GM19328 (cell line): ENCODE measurements around the gene LEFTY2.
"Not testable (repeated sequence)": the region's sequence is repeated elsewhere in the genome, so short reads cannot be mapped to it uniquely, and the experiment has no call there.

Experiments used
- ATAC-seq: cut with Tn5 transposase; IDR thresholded peaks from one replicate; pipeline ENCODE4 v1.9.1; 2021; ENCODE audit warnings: mild to moderate bottlenecking, moderate library complexity; ENCODE audit not compliant: unreplicated experiment

Gene LEFTY2

DNA sequence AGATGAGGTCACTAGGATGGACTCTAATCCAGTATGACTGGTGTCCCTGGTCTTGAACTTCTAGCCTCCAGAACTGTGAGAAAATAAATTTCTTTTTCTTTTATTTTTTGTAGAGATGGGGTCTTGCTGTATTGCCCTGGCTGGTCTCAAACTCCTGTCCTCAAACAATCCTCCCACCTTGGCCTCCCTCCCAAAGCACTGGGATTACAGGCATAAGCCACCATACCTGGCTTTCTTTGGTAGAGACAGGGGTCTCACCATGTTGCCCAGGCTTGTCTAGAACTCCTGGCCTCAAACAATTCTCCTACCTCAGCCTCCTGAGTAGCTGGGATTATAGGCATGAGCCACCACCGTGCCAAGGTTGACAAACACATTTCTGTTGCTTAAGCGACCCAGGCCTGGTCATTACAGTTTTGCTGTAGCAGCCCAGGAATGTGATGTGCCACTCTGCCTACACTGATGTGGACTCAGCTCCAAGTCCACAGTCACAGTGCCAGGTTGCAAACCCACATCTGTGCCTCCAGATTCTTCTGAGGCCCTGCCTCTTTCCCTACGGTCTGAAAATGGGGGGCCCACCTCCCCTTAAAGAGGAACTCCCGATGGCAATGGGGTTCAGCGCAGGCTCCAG, 32.9 kb downstream of the LEFTY2 start:
- ATAC-seq = no peak

DNA sequence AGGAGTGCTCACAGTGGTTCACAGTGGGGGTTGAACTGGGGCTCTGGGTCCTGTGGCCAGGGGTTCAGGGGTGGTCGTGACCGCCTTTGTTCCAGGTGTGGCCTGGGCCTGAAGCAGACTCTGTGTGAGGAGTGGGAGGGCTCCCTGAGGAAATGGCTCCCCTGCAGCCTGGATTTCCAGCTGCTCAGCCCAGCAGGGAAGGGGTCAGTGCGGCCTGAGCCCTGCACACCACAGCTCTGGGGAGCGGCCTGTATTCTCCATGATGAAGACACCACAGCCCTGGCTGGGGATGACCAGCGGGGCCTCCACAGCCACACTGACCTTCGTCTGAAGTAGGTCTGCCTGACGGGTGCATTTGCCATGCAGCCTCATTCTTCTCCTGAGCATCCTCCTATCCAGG, 33.7 kb downstream of the LEFTY2 start:
- no peak for ATAC-seq

GRCh38 chr1:225906467-225906866, 34.6 kb downstream of the LEFTY2 start:
- ATAC-seq = no peak

- no peak for ATAC-seq
These were observed 37.4 kb downstream of the LEFTY2 start for GRCh38 chr1:225903623-225904022.

- ATAC-seq = no peak
These were observed 41.7 kb downstream of the LEFTY2 start for GRCh38 chr1:225899044-225899925.

DNA sequence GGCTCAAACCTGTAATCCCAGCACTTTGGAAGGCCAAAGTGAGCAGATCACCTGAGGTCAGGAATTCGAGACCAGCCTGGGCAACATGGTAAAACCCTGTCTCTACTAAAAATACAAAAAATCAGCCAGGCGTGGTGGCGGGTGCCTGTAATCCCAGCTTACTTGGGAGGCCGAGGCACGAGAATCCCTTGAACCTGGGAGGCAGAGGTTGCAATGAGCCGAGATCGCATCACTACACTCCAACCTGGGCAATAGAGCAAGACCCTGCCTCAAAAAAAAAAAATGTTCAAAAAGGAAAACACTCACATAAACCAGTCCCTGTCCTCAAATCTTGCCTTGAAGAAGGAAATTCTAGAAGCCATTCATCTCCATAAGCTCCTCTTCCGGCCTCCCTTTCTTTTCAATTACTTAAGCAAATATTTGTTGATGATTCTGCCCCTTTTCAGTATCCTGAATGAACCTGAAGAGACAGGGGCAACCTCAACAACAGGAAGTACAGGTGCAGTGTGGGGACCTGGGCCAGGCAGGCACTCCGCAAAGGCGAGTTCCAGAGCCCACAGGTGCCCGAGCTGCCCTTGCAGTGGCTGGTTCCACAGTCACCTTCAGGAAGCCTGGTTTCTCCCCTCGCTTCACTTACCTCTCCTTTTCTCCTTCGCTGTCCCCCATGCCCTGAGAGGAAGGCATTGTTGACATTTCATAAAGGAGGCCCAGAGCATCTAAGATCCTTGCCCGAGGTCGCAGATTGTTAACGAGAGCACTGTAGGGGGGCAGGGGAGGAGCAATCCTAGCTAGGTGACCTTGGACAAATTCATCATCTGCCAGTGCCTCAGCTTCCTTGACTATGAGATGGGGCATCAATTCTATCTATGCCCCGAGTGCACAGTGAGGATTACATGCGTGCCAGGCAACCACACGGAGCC, 43.2 kb downstream of the LEFTY2 start:
- no peak for ATAC-seq

- ATAC-seq = peak; percentile 100
These were observed 44.0 kb downstream of the LEFTY2 start for GRCh38 chr1:225896937-225897549.

DNA sequence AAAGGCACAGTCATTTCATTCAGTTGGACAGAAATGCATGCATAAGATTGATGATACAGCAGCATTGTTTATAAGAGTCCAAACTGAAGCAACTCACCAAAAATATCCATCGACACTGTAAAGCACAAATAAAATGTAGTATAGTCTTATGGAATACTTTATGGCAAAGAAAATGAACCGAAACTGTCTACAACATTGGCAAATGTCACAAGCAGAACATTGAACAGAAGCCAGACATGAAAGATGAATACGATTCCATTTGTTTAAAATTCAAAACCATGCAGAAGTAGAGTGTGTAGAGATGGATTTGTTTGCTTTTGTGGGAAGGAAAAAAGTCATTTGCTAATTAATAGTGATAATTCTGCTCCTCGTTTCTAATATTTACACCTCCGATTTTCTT, 44.5 kb downstream of the LEFTY2 start:
- no peak for ATAC-seq

GRCh38 chr1:225892307-225892706, 48.7 kb downstream of the LEFTY2 start:
- no peak for ATAC-seq

- ATAC-seq = no peak
These were observed 49.6 kb downstream of the LEFTY2 start for GRCh38 chr1:225891229-225891972.

GRCh38 chr1:225890346-225891228, 50.4 kb downstream of the LEFTY2 start:
- no peak for ATAC-seq

GRCh38 chr1:225889743-225890142, 51.3 kb downstream of the LEFTY2 start:
- no peak for ATAC-seq

DNA sequence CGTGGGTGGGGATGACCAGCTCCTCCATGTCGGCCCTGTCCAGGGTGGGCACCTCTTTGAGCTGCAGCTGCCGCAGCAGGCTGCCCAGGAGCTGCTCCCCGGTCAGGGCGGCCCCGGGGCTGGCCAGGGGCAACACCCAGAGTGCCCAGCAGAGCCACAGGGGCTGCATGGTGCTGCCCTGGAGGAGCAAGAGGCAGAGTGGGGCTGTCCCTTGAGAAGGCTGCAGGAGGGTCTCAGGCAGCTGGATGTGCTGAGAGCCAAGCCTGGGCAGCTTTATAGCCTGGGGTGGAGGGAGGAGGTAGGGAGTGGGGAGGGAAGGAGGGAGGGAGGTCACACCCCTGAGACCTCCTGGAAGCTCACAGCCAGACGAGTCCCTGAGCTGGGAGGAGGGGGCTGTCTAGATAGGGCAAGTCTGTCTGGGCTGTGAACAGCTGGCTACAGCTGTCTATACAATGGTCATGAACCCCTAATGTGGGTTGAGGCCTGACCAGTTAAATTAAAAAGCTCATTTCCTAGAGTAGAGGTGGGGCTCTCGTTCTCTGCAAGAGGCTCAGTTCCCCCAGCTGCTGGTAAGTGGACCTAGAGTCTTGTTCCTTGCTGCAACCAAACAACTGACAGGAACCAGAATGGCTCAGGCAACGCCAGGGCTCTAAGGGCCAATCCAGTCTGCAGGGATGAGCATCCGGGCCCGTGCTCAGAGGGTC, 52.0 kb downstream of the LEFTY2 start, which contains the start of gene LEFTY1:
LEFTY1 (minus strand) TSS at position 249 of the 704 bp plus-strand sequence; CDS start at position 169, 80 bp downstream.
- no peak for ATAC-seq

- ATAC-seq = no peak
These were observed 52.6 kb downstream of the LEFTY2 start for GRCh38 chr1:225888289-225888897.

DNA sequence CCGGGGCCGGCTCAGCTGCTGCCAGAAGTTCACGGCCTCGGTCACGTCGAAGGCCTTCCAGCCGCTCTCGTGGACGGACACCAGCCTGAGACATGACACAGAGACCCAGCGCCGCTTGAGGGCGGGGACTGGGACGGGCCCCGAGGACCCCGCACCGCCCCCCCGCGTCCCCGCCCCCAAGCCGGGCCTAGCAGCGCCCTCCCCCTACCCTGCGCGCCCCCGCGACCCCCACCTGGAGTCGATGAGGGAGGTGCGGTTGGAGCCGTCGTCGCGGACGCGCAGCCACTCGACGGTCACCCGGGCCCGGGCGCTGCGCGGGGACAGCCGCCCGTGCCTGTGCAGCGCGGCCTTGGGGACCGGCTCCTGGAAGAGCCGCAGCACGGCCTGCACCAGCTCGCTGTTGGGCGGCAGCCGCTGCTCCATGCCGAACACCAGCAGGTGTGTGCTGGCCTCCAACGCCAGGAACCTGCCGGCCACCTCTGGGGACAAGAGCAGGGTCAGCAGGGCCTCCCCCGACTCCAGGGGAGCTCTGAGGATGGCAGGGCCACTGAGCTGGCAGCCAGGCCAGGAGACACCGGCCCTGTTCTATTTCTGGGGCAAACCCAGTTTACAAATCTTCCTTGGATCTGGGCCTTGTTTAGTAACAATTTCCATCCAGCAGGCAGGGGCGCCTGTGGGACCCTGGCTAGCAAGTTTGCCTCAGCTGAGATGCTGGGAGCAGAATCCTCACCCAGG, 53.3 kb downstream of the LEFTY2 start:
- ATAC-seq = not testable (repeated sequence)

DNA sequence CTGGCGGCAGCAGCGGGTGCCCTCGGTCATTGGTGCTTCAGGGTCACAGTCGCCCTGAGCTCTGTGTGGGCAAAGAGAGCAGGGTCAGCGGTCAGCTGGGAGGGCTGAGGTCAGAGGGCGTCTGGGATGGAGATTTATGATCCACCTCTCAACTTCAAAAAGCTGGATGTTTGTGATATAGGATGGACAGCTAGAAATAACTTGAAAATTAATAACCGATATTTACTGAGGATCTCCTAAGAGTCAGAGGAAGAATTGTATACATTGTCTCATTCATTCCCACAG, 54.0 kb downstream of the LEFTY2 start:
- ATAC-seq = no peak
